ACC112 (cell line): ENCODE results near the gene KIF13A.
A peak's percentile ranks its signal among the peaks of the same experiment; 100 is the strongest.

ENCODE experiments used
- H2AFZ ChIP-seq: fragments of 200-600 bp; sonication (generic); one replicate; pipeline ENCODE4 v1.6.0; 2017; ENCODE audit warnings: antibody characterized with exemption, low read length; ENCODE audit not compliant: unreplicated experiment
- H3K27ac ChIP-seq: fragments of 200-600 bp; sonication (generic); 2 replicates; pipeline ENCODE4 v1.5.1; 2014; ENCODE audit warnings: low read depth, mild to moderate bottlenecking, antibody characterized with exemption, low read length, moderate library complexity
- H3K27me3 ChIP-seq: fragments of 200-600 bp; sonication (generic); 2 replicates; pipeline ENCODE4 v1.6.1; 2014; ENCODE audit warnings: mild to moderate bottlenecking, antibody characterized with exemption, low read length, moderate library complexity, mixed read lengths; ENCODE audit not compliant: insufficient read depth
- H3K36me3 ChIP-seq: fragments of 200-600 bp; sonication (generic); 2 replicates; pipeline ENCODE4 v1.6.1; 2016; ENCODE audit warnings: mild to moderate bottlenecking, antibody characterized with exemption, low read length, moderate library complexity, mixed read lengths; ENCODE audit not compliant: insufficient read depth
- H3K4me1 ChIP-seq: fragments of 200-600 bp; sonication (generic); one replicate; pipeline ENCODE4 v1.6.1; 2016; ENCODE audit warnings: low read length, mixed read lengths; ENCODE audit not compliant: insufficient read depth, unreplicated experiment, control insufficient read depth
- H3K4me3 ChIP-seq: fragments of 200-600 bp; sonication (generic); 2 replicates; pipeline ENCODE4 v1.5.1; 2014; ENCODE audit warnings: mild to moderate bottlenecking, low read depth, low read length
- H3K79me2 ChIP-seq: fragments of 200-600 bp; sonication (generic); one replicate; pipeline ENCODE4 v1.6.0; 2016; ENCODE audit warnings: low read length; ENCODE audit not compliant: control insufficient read depth, unreplicated experiment, insufficient read depth

The KIF13A gene

GRCh38 chr6:17883665-17884497 lies 103.6 kb downstream of the KIF13A start:
- peaks cover 43% of the 10 kb centered on the region for H3K4me1 ChIP-seq
- H3K79me2 ChIP-seq: peaks cover 4% of the 10 kb centered on the region
- no peak overlapping the region for H2AFZ ChIP-seq
- H3K36me3 ChIP-seq: no peaks in the 10 kb centered on the region
- no peaks in the 10 kb centered on the region for H3K27me3 ChIP-seq
- peak overlapping the region; percentile 46 for H3K27ac ChIP-seq
- H3K4me3 ChIP-seq: no peak overlapping the region

GRCh38 chr6:17881085-17881858 lies 106.2 kb downstream of the KIF13A start:
- H3K36me3 ChIP-seq: no peaks in the 10 kb centered on the region
- no peak overlapping the region for H2AFZ ChIP-seq
- peaks cover 58% of the 10 kb centered on the region for H3K4me1 ChIP-seq
- no peak overlapping the region for H3K4me3 ChIP-seq
- peaks cover 4% of the 10 kb centered on the region for H3K79me2 ChIP-seq
- H3K27me3 ChIP-seq: no peaks in the 10 kb centered on the region
- H3K27ac ChIP-seq: no peak overlapping the region

GRCh38 chr6:17879184-17879583 lies 108.3 kb downstream of the KIF13A start:
- Histone ChIP-seq H3K36me3 (no peaks in the 10 kb centered on the region), H2AFZ (no peak overlapping the region), H3K79me2 (no peaks in the 10 kb centered on the region), H3K27ac (peak overlapping the region; percentile 12; the same call in 1 of the 2 replicates), H3K4me1 (peaks cover 43% of the 10 kb centered on the region), H3K27me3 (no peaks in the 10 kb centered on the region), H3K4me3 (no peak overlapping the region)

- H3K4me1 ChIP-seq: peaks cover 40% of the 10 kb centered on the region
- H3K27ac ChIP-seq: peak overlapping the region; percentile 12; the same call in 1 of the 2 replicates
- no peak overlapping the region for H2AFZ ChIP-seq
- H3K36me3 ChIP-seq: no peaks in the 10 kb centered on the region
- no peaks in the 10 kb centered on the region for H3K27me3 ChIP-seq
- no peak overlapping the region for H3K4me3 ChIP-seq
- no peaks in the 10 kb centered on the region for H3K79me2 ChIP-seq
These were observed 108.7 kb downstream of the KIF13A start for GRCh38 chr6:17878734-17879133.

- Histone ChIP-seq H3K4me1 (peaks cover 40% of the 10 kb centered on the region), H3K4me3 (no peak overlapping the region), H3K36me3 (no peaks in the 10 kb centered on the region), H3K79me2 (no peaks in the 10 kb centered on the region), H3K27me3 (no peaks in the 10 kb centered on the region), H3K27ac (peak overlapping the region; percentile 97), H2AFZ (no peak overlapping the region)
These were observed 109.5 kb downstream of the KIF13A start for GRCh38 chr6:17877895-17878440.

GRCh38 chr6:17877196-17877894 lies 110.1 kb downstream of the KIF13A start:
- H3K27ac ChIP-seq: peak overlapping the region; percentile 97

GRCh38 chr6:17874753-17875152 lies 112.7 kb downstream of the KIF13A start:
- Histone ChIP-seq H3K27me3 (no peaks in the 10 kb centered on the region), H3K4me1 (peaks cover 39% of the 10 kb centered on the region), H3K27ac (no peak overlapping the region), H3K79me2 (no peaks in the 10 kb centered on the region), H2AFZ (no peak overlapping the region), H3K4me3 (no peak overlapping the region), H3K36me3 (no peaks in the 10 kb centered on the region)

More at GRCh38 chr6:17877196-17877894, 110.1 kb downstream of the KIF13A start:
- H3K36me3 ChIP-seq: no peaks in the 10 kb centered on the region
- H3K4me3 ChIP-seq: peak overlapping the region; percentile 69
- H3K4me1 ChIP-seq: peaks cover 40% of the 10 kb centered on the region
- no peaks in the 10 kb centered on the region for H3K27me3 ChIP-seq
- H3K79me2 ChIP-seq: no peaks in the 10 kb centered on the region
- H2AFZ ChIP-seq: peak overlapping the region; percentile 94

- Histone ChIP-seq H3K36me3 (no peaks in the 10 kb centered on the region), H3K79me2 (no peaks in the 10 kb centered on the region), H3K27me3 (no peaks in the 10 kb centered on the region), H3K4me1 (peaks cover 35% of the 10 kb centered on the region), H3K4me3 (no peak overlapping the region), H2AFZ (no peak overlapping the region), H3K27ac (no peak overlapping the region)
These were observed 114.5 kb downstream of the KIF13A start for GRCh38 chr6:17872908-17873307.

- Histone ChIP-seq H2AFZ (no peak overlapping the region), H3K4me3 (no peak overlapping the region), H3K4me1 (peaks cover 35% of the 10 kb centered on the region), H3K79me2 (no peaks in the 10 kb centered on the region), H3K27me3 (no peaks in the 10 kb centered on the region), H3K27ac (no peak overlapping the region), H3K36me3 (no peaks in the 10 kb centered on the region)
These were observed 115.6 kb downstream of the KIF13A start for GRCh38 chr6:17871836-17872235.

- no peak overlapping the region for H3K27ac ChIP-seq
- H2AFZ ChIP-seq: no peak overlapping the region
- no peaks in the 10 kb centered on the region for H3K79me2 ChIP-seq
- no peak overlapping the region for H3K4me3 ChIP-seq
- H3K4me1 ChIP-seq: peaks cover 32% of the 10 kb centered on the region
- no peaks in the 10 kb centered on the region for H3K27me3 ChIP-seq
- H3K36me3 ChIP-seq: no peaks in the 10 kb centered on the region
These were observed 116.3 kb downstream of the KIF13A start for GRCh38 chr6:17871189-17871519.
